NOMO-1 (cell line): ENCODE results near the gene NACC2.
A peak's percentile ranks its signal among the peaks of the same experiment; 100 is the strongest.

Experiments
- DNase-seq, 2 experiments: peaks; one replicate each; lab custom pipeline; 2025; ENCODE audit not compliant: unreplicated experiment in 2 of 2; lab: John Stamatoyannopoulos, UW

NACC2 gene

DNA sequence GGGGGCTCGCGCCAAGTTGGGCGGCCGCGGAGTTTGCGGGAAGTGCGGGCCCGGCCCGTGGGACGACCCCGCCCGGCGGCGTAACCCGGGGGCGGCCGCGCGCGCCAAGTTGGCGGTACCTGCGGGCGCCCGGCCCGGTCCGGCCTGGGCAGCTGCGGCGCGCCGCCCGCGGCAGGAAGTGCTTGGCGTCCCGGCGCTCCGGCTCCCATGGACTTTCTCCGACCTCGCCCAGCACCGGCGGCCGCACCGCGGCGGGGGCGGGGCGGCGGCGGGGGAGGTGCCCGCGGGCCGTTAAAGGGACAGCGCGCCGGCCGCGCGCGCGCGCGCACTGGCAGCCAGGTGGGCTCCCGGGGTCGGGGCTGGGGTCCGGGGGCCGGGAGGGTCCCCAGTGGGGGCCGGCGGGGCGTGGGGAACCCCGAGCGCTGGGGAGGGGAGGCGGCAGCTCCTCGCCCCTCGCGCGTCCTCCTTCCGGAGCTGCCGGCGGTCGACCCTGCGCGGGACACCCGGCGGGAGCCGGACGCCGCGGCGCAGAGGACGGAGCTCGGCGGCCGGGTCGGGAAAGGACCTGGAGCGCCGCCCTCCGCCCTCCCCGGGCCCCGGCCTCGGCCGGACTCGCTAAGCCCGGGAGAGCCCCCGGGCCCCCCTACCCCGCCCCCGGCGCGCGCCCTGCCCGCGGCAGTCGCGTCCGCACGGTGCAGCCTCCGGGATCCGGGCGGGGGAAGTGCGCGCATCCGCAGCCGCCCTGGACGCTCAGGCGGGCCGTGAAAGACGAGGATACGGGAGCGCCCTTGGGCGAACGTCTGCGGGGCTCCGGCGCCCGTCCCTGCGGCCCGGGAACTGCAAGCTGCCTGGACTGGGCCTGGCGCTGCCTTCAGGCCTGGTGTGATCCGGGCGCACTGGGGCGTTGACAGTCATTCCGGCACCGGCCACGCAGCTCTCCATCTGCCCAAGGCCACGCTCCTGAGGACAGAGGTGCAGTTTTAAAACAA lies at the start of gene NACC2:
Gene NACC2 (minus strand): TSS at position 220 of the 989 bp plus-strand sequence. CDS start 44,768 bp downstream, outside the sequence.
- peak; percentile 59 to 71 for DNase-seq

DNA sequence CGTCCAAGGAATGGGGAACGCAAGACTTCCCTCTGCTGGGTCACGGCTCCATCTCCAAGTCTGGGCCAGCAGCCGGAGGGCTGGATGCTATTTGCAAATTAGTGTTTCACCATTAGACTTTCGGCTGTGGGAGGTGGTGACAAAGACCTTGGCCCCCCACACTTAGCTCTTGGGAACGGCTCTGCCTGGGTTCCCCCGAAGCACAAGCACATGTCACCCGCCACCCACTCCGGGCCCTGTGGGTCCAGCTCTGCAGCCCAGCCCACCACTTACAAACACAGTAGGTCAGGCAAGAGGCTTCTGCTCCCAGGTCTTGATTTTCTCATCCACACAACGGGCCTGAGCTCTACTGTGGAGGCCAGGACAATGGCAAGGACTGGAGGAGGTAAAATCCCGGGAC lies 49.4 kb upstream of the NACC2 start:
- DNase-seq = no peak

DNA sequence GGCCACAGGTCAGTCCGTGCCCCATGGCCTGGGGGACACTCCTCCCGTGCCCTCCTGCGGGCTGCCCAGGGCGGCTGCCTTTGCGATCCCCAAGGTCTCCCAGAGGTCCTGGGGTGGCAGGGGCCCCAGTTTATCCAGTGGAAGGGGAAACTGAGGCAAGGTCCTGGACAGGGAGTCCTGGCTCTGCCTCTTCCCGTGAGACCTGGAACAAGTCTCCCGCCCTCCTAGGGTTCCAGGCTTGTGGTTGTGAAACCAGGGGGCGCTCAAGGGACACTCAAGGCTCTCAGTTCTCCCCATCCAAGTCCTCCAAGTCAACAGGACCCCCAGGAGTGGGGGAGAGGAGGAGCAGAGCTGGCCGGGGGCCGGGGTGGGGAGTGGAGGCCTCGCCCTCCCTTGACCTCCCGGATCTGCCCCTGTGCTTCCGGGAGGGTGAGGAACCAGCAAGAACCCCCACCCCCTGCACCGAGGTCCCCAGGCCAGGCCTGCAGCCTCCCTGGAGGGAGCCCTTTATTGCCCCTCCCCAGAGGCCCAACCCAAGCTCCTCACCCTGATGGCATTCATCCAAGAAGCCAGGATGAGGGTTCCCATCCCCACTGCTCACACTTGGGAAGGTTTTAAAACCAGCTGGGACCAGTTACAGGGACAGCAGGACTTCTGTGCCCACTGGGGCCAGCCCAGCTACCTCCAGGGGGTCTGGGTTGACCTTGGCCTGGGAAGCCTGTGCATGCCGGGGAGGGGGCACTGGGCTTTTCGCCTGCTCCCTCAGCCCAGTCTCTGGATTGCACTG lies 48.3 kb upstream of the NACC2 start:
- no peak for DNase-seq

GRCh38 chr9:136142859-136143214 lies 47.7 kb upstream of the NACC2 start:
- no peak for DNase-seq

DNA sequence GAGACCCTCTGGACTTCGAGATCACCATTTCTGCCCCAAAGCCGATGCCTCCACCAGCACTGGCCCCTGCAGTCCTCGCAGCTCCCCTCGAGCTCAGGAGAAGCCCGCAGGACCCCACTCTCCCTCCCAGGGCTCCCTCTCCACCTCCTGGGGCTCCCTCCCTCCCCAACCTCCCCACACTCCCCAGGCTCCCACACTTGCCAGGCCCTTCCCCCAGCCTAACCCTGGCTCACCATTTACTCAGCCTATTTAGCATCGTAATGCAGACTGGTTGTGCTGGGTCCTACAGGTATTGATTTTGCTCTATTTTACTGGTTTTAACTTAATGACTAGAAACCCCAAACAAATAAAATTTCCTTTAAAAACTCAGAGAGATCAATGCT lies 47.3 kb upstream of the NACC2 start:
- no peak for DNase-seq

DNA sequence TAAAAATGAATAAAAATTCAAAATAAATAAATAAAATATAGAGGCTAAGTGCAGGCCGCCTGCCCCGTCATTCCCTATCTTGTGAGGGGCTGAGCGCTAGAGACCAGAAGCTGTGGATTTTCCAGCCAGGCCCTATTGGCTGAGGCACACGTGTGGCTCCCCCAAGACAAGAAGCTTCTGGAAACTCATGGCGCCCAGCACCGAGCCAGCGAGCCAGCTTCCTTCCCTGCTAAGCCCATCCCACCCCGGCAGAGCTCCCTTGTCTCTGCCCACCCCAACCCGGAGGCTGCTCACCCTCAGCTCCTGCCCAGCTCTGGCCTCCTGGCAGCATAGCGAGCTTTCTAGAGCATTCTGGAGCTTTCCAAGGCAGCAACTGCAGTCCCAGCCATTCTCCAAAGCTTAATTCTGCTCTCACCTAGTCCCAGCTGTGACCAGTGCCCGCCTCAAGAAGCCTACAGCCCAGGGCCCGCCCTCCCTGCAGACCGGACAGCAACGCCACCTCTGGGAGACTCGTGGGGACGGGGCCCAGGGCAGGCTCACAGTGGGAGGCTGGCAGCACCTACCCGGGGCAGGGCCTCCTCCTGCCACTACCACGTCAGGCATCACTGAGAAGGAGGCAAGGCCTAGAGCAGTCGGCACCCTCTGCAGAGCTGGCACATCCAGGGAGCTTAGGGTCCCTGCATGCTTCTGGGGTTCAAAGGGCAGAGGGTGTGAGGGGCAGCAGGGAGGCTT lies 46.8 kb upstream of the NACC2 start:
- no peak for DNase-seq

DNA sequence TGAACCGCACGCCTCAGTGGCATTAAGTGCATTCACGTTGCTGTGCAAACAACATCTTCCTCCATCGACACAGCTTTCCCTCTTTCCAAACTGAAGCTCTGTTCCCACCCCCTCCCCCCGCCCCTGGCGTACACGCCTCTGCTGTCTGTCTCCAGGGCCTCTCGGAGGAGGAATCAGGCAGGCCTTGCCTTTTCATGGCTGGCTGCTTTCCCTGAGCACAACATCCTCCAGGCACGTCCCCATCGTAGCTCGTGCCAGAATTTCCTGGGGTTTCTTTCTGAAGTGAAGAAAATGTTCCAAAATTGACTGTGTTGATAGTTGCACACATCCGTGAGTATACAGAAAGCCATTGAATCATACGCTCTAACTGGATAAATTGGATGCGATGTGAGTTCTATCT lies 45.9 kb upstream of the NACC2 start:
- DNase-seq = no peak

GRCh38 chr9:136140046-136140445 lies 45.0 kb upstream of the NACC2 start:
- no peak for DNase-seq

- peak in 1 of 2 experiments; percentile 16 for DNase-seq
Observed at GRCh38 chr9:136138566-136138965, 43.5 kb upstream of the NACC2 start.

DNA sequence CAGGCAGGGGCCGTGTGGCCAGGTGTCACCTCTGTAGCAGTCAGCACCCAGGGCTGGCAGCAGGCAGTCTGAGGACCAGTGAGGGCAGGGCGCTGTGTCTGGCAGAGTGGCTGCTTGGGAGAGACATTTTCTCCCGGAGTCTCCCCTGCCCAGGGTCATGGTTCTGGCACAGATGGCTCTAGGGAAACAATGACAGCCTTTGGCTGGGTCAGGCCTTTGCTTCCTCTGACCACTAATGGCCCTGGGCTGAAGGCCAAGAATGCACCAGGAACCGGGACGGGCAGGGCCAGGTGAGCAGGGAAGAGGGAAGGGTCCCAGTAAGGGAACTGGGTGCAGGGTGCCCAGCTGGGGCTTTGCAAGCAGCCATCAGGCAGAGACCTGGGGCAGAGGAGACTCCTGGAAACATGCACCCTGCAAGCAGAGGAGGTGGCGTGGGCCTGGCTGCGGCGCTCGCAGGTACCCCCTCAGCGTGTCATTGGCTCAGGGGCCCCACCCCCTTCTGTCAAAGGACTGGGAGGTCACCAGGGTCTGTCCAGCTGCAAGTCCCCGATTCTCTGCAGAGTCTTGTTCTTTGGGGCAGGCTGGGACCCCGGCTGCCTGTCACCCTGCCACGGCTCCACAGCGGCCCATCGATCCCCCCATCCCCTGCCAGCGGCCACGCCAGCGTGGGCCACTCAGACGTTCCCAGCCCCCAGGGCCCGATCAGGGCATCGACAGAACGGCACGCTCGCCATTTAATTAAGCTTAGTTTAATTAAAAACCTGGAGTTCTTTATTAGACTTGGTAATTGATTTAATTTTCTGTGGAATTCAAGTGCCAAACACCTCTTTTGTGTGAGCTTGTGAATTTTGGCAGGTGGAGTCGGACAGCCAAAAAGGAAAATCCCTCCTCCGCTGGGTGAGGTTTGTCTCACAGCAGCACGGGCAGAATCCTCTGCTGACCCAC lies 42.5 kb upstream of the NACC2 start:
- DNase-seq = no peak

DNA sequence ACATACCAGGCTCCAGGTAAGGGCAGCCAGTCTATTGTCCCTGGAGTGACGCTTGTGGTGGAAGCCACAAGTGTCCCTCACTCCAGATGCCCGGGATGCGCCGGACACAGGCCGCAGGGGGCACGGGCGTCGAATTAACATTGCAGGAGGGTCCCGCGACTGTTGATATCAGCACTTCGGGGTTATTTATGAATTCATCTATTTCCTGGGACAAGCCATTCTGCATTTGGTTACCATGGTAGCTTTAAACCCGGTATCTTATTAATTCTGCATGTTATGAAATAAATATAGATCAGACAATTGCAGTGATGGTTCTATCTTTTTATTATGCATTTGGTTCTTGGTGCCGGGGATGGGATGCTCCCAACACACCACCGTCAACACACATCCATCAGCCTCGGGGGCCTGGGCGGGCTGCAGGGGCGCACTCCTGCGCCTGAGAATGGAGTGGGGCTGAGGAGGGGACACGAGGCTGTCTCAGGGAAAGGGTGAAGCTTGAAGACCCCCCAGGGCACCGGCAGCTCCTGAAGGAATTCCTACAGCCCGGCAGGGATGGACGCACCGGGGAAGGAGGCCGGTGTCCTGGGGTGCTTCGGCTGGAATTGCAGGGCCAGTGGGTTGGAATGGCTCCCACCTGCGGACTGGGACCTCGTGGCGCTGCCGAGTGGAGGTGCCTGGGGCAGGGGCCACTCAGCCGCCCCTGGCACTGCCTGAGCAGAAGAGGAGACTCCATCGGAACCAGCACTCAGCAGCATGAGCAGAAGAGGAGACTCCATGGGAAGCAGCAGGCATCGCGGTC lies 41.2 kb upstream of the NACC2 start:
- DNase-seq = no peak

GRCh38 chr9:136135326-136136126 lies 40.4 kb upstream of the NACC2 start:
- no peak for DNase-seq

GRCh38 chr9:136133959-136134484 lies 38.9 kb upstream of the NACC2 start:
- no peak for DNase-seq

DNA sequence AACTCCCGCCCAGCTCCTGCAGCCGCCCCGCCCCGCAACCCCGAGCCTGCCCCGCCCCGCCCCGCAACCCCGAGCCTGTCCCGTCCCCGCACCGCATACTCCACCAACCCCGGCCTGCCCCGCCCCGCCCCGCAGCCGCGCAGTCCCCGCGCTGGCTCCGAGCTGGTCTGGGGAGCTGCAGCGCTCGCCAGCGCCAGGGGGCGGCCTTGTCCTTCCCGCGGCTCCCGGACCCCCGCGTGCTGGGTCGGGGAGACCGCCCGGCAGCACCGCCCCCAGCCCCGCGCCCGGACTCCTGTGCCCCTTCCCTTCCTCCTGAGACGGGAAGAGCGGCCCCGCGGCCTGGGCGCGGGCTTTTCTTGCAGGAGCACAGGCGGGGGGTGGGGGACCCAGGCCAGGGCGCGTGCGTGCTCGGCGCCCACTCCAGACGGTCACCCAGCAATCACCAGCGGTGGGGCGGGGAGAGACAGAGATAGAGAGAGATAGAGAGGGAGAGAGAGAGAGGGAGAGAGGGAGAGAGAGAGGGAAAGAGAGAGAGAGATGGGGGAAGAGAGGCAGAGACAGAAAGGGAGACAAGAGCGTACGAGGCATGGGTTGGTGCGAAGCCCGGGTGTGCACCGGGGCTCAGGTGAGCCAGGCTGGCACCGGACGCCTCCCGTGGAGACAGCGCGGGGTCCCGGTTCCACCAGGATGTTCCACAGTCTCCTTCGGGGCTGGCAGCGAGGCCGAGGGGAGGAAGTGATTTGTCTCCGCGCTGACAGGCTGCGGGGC lies 38.3 kb upstream of the NACC2 start:
- peak; percentile 30 to 35 for DNase-seq

- DNase-seq = no peak
Observed at GRCh38 chr9:136132512-136133050, 37.5 kb upstream of the NACC2 start.

GRCh38 chr9:136131629-136132511 lies 36.8 kb upstream of the NACC2 start:
- no peak for DNase-seq
